ENCODE results near the gene RUSC2. TPM values are rescaled to one million over a fixed set of nuclear protein-coding genes. Genes with fewer than 3 reads are reported as not detected.

RUSC2 gene
- total and polyA plus RNA-seq, 2 of the 13 experiments (the other 11 are each of a cell fraction or from before 2014, with no cell fraction given), result 2.8 to 3.3 TPM

DNA sequence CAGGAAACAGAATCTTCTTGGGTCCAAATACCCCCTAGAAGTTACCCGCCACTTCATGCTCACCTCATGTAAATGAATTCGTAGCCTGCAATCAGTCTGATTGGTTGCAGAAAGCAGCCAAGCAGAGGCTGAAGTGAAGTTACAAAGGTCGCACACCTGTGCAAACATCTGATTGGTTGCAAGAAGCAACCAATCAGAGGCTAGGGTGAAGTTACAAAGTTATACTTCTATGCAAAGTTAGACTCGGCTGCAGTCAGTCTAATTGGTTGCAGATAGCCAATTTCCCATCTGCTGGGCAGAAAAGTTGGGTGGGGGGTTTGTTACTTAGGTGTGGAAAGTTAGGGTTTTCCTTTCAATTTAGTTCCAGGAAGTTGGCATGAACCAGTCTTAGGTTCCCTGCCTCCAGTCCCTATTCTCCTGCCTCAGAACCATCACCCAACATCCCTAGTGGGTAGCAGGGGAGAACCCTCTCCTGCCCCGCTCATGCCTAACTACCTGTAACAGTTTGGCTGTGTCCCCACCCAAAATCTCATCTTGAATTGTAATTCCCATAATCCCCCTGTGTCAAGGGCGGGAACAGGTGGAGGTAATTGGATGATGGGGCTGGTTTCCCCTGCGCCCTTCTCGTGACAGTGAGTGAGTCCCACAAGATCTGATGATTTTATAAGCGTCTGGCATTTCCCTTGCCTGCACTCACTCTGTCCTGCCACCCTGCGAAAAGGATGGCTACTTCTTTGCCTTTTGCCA, 1.2 kb upstream of the RUSC2 start (continued):
- TF ChIP-seq, protein P1, sequence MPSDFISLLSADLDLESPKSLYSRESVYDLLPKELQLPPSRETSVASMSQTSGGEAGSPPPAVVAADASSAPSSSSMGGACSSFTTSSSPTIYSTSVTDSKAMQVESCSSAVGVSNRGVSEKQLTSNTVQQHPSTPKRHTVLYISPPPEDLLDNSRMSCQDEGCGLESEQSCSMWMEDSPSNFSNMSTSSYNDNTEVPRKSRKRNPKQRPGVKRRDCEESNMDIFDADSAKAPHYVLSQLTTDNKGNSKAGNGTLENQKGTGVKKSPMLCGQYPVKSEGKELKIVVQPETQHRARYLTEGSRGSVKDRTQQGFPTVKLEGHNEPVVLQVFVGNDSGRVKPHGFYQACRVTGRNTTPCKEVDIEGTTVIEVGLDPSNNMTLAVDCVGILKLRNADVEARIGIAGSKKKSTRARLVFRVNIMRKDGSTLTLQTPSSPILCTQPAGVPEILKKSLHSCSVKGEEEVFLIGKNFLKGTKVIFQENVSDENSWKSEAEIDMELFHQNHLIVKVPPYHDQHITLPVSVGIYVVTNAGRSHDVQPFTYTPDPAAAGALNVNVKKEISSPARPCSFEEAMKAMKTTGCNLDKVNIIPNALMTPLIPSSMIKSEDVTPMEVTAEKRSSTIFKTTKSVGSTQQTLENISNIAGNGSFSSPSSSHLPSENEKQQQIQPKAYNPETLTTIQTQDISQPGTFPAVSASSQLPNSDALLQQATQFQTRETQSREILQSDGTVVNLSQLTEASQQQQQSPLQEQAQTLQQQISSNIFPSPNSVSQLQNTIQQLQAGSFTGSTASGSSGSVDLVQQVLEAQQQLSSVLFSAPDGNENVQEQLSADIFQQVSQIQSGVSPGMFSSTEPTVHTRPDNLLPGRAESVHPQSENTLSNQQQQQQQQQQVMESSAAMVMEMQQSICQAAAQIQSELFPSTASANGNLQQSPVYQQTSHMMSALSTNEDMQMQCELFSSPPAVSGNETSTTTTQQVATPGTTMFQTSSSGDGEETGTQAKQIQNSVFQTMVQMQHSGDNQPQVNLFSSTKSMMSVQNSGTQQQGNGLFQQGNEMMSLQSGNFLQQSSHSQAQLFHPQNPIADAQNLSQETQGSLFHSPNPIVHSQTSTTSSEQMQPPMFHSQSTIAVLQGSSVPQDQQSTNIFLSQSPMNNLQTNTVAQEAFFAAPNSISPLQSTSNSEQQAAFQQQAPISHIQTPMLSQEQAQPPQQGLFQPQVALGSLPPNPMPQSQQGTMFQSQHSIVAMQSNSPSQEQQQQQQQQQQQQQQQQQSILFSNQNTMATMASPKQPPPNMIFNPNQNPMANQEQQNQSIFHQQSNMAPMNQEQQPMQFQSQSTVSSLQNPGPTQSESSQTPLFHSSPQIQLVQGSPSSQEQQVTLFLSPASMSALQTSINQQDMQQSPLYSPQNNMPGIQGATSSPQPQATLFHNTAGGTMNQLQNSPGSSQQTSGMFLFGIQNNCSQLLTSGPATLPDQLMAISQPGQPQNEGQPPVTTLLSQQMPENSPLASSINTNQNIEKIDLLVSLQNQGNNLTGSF (CRISPR knock-in tag; IDR thresholded peaks at IDR 0.05), result no peak
- TF ChIP-seq ZNF383 (CRISPR knock-in tag; IDR thresholded peaks at IDR 0.05; ENCODE audit: borderline replicate concordance) (no peak), KAT2B (IDR thresholded peaks at IDR 0.05; ENCODE audit: borderline replicate concordance, low read depth, low read length) (no peak), MATR3 (CRISPR knock-in tag; IDR thresholded peaks at IDR 0.05) (no peak), HNF4A (CRISPR knock-in tag; IDR thresholded peaks at IDR 0.05) (peak; percentile 35), SSRP1 (CRISPR knock-in tag; IDR thresholded peaks at IDR 0.05) (no peak), FOXK1 (CRISPR knock-in tag; IDR thresholded peaks at IDR 0.05; ENCODE audit: borderline replicate concordance, low read depth) (no peak), NBN (conservative IDR thresholded peaks at IDR 0.05) (no peak)
- TF ChIP-seq, protein P2, sequence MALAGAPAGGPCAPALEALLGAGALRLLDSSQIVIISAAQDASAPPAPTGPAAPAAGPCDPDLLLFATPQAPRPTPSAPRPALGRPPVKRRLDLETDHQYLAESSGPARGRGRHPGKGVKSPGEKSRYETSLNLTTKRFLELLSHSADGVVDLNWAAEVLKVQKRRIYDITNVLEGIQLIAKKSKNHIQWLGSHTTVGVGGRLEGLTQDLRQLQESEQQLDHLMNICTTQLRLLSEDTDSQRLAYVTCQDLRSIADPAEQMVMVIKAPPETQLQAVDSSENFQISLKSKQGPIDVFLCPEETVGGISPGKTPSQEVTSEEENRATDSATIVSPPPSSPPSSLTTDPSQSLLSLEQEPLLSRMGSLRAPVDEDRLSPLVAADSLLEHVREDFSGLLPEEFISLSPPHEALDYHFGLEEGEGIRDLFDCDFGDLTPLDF (CRISPR knock-in tag; IDR thresholded peaks at IDR 0.05), result 0 out of 2 replicates have a peak, but pooled peaks have one; percentile 36
- TF ChIP-seq, protein P3, sequence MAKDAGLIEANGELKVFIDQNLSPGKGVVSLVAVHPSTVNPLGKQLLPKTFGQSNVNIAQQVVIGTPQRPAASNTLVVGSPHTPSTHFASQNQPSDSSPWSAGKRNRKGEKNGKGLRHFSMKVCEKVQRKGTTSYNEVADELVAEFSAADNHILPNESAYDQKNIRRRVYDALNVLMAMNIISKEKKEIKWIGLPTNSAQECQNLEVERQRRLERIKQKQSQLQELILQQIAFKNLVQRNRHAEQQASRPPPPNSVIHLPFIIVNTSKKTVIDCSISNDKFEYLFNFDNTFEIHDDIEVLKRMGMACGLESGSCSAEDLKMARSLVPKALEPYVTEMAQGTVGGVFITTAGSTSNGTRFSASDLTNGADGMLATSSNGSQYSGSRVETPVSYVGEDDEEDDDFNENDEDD (CRISPR knock-in tag; IDR thresholded peaks at IDR 0.05; ENCODE audit: borderline replicate concordance), result 0 out of 2 replicates have a peak, but pooled peaks have one; percentile 44
- TF ChIP-seq, protein P4, sequence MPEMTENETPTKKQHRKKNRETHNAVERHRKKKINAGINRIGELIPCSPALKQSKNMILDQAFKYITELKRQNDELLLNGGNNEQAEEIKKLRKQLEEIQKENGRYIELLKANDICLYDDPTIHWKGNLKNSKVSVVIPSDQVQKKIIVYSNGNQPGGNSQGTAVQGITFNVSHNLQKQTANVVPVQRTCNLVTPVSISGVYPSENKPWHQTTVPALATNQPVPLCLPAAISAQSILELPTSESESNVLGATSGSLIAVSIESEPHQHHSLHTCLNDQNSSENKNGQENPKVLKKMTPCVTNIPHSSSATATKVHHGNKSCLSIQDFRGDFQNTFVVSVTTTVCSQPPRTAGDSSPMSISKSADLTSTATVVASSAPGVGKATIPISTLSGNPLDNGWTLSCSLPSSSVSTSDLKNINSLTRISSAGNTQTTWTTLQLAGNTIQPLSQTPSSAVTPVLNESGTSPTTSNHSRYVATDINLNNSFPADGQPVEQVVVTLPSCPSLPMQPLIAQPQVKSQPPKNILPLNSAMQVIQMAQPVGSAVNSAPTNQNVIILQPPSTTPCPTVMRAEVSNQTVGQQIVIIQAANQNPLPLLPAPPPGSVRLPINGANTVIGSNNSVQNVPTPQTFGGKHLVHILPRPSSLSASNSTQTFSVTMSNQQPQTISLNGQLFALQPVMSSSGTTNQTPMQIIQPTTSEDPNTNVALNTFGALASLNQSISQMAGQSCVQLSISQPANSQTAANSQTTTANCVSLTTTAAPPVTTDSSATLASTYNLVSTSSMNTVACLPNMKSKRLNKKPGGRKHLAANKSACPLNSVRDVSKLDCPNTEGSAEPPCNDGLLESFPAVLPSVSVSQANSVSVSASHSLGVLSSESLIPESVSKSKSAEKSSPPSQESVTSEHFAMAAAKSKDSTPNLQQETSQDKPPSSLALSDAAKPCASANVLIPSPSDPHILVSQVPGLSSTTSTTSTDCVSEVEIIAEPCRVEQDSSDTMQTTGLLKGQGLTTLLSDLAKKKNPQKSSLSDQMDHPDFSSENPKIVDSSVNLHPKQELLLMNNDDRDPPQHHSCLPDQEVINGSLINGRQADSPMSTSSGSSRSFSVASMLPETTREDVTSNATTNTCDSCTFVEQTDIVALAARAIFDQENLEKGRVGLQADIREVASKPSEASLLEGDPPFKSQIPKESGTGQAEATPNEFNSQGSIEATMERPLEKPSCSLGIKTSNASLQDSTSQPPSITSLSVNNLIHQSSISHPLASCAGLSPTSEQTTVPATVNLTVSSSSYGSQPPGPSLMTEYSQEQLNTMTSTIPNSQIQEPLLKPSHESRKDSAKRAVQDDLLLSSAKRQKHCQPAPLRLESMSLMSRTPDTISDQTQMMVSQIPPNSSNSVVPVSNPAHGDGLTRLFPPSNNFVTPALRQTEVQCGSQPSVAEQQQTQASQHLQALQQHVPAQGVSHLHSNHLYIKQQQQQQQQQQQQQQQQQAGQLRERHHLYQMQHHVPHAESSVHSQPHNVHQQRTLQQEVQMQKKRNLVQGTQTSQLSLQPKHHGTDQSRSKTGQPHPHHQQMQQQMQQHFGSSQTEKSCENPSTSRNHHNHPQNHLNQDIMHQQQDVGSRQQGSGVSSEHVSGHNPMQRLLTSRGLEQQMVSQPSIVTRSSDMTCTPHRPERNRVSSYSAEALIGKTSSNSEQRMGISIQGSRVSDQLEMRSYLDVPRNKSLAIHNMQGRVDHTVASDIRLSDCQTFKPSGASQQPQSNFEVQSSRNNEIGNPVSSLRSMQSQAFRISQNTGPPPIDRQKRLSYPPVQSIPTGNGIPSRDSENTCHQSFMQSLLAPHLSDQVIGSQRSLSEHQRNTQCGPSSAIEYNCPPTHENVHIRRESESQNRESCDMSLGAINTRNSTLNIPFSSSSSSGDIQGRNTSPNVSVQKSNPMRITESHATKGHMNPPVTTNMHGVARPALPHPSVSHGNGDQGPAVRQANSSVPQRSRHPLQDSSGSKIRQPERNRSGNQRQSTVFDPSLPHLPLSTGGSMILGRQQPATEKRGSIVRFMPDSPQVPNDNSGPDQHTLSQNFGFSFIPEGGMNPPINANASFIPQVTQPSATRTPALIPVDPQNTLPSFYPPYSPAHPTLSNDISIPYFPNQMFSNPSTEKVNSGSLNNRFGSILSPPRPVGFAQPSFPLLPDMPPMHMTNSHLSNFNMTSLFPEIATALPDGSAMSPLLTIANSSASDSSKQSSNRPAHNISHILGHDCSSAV (CRISPR knock-in tag; IDR thresholded peaks at IDR 0.05; ENCODE audit: borderline replicate concordance), result no peak
